A673 (cell line): ENCODE data around the gene TENM3. TPM values are rescaled to one million over a fixed set of nuclear protein-coding genes. Genes with fewer than 3 reads are reported as not detected.

Experiments
- BruUV-seq: library from RNA; stranded (reverse); fragments of 400-500 nt; replicated peaks from 2 replicates; lab custom pipeline; 2021; lab: Mats Ljungman, UMichigan
- CTCF ChIA-PET: fragments of 300-600 bp; sonication (Branson Sonifier 250); formaldehyde crosslinking; loops from one replicate; lab custom pipeline; 2022; ENCODE audit warnings: antibody characterized with exemption; lab: Charles Lee
- POLR2A ChIA-PET: fragments of 300-600 bp; sonication (Branson Sonifier 250); formaldehyde crosslinking; loops from one replicate; lab custom pipeline; 2022; ENCODE audit warnings: antibody characterized with exemption; ENCODE audit not compliant: low non-redundant PET; lab: Charles Lee
- DNase-seq: peaks from one replicate; pipeline ENCODE4 v3.0.0-alpha.2; 2015; ENCODE audit warnings: low spot score
- H3K27ac ChIP-seq: fragments of 200-600 bp; sonication (generic); 2 replicates; pipeline ENCODE4 v1.5.1; 2016; ENCODE audit warnings: mixed run types, low read depth, mild to moderate bottlenecking, mixed read lengths, antibody characterized with exemption, low read length; ENCODE audit not compliant: poor library complexity, severe bottlenecking
- H3K27me3 ChIP-seq: fragments of 200-600 bp; sonication (generic); replicated peaks from 2 replicates; pipeline ENCODE4 v1.6.1; 2017; ENCODE audit warnings: mixed run types, low read depth, mild to moderate bottlenecking, mixed read lengths, antibody characterized with exemption, low read length; ENCODE audit not compliant: insufficient read depth, poor library complexity
- H3K36me3 ChIP-seq: fragments of 200-600 bp; sonication (generic); 2 replicates; pipeline ENCODE4 v1.6.1; 2016; ENCODE audit warnings: mixed run types, mild to moderate bottlenecking, mixed read lengths, antibody characterized with exemption, low read length; ENCODE audit not compliant: insufficient read depth, poor library complexity, severe bottlenecking
- H3K4me1 ChIP-seq: fragments of 200-600 bp; sonication (generic); 2 replicates; pipeline ENCODE4 v1.6.1; 2017; ENCODE audit warnings: mixed run types, mild to moderate bottlenecking, mixed read lengths, antibody characterized with exemption, low read length; ENCODE audit not compliant: insufficient read depth, poor library complexity, severe bottlenecking
- H3K4me3 ChIP-seq: fragments of 200-600 bp; sonication (generic); 2 replicates; pipeline ENCODE4 v1.5.1; 2016; ENCODE audit warnings: low read depth, mixed run types, mild to moderate bottlenecking, mixed read lengths, low read length; ENCODE audit not compliant: poor library complexity, severe bottlenecking
- H3K9me3 ChIP-seq: fragments of 200-600 bp; sonication (generic); 2 replicates; pipeline ENCODE4 v1.6.1; 2016; ENCODE audit warnings: mixed run types, low read depth, mild to moderate bottlenecking, mixed read lengths, antibody characterized with exemption, low read length; ENCODE audit not compliant: poor library complexity, severe bottlenecking
- CTCF ChIP-seq: fragments of 300-800, 200-600 bp; sonication (generic); conservative IDR thresholded peaks from 2 replicates; pipeline ENCODE4 v1.5.1; 2017; ENCODE audit warnings: low read depth, mild to moderate bottlenecking, antibody characterized with exemption, low read length, moderate library complexity, mixed read lengths
- EZH2 ChIP-seq: fragments of 200-600 bp; sonication (generic); IDR thresholded peaks from 2 replicates; pipeline ENCODE4 v1.6.1; 2017; ENCODE audit warnings: borderline replicate concordance, low read depth, mild to moderate bottlenecking, mixed read lengths, antibody characterized with exemption, low read length; ENCODE audit not compliant: poor library complexity, severe bottlenecking
- intact Hi-C: fragments of 100-400 bp; cut with micrococcal nuclease; formaldehyde crosslinking; loops from one replicate; pipeline ENCODE4 v1.10.0; 2022; ENCODE audit not compliant: unreplicated experiment
- total RNA-seq: library from RNA; stranded (reverse); gene quantifications from 2 replicates; pipeline ENCODE4 v1.2.3, GENCODE V29; 2021

The TENM3 gene
- total RNA-seq, 1 experiment from 2014 or later, result 26.4 TPM

GRCh38 chr4:182310962-182311361, 67.8 kb downstream of the TENM3 start:
- POLR2A ChIA-PET, result no interaction called here
- DNase-seq, result no peak
- Histone ChIP-seq H3K4me3 (no peak overlapping the region), H3K4me1 (peaks cover 7% of the 10 kb centered on the region), H3K36me3 (no peaks in the 10 kb centered on the region), H3K9me3 (peaks cover 9% of the 10 kb centered on the region), H3K27ac (no peak overlapping the region), H3K27me3 (no peaks in the 10 kb centered on the region)
- no peak for TF ChIP-seq EZH2
- TF ChIP-seq CTCF, result no peak
- no TSS peak for BruUV-seq
- intact Hi-C loops, result no loop called here
- CTCF ChIA-PET, result no interaction called here

DNA sequence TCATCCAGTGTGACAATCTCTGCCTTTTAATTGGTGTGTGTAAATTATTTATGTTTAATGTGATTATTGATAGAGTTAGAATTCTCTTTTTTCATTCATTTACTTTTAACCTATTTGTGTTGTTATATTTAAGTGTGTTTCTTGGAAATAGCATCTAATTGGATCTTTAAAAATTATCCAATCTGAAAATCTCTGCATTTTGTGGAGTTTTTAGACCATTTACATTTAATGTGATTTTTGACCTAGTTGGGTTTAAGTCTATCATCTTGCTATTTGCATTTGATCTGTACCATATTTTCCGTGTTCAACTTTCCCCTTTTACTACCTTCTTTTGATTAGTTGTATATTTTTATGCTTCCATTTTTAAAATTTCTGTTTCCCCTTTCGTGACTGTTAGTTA, 71.3 kb downstream of the TENM3 start:
- POLR2A ChIA-PET, result no interaction called here
- Histone ChIP-seq H3K27ac (no peak overlapping the region), H3K4me1 (no peaks in the 10 kb centered on the region), H3K9me3 (peaks cover 9% of the 10 kb centered on the region), H3K4me3 (no peak overlapping the region), H3K36me3 (no peaks in the 10 kb centered on the region), H3K27me3 (no peaks in the 10 kb centered on the region)
- CTCF ChIA-PET, result no interaction called here
- intact Hi-C loops, result no loop called here
- BruUV-seq, result no TSS peak
- DNase-seq, result no peak
- TF ChIP-seq CTCF (no peak), EZH2 (no peak)

DNA sequence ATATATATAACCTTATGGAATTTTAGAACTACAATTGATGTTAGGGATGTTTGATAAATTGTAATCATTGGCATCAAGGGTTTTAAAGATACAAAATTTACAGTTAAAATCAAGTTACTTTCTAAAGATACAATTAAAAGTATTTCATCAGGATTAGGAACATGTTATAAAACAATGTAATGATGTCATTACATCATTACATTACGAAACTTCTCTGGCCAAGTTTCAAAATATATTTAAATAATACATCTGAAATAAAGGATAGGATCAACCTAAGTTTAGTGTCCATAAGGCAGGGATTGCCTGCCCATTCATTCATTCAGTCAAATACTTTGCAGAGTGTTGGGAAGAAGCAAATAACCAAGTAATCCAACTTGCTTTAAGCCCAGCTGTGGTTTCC, 75.1 kb downstream of the TENM3 start:
- intact Hi-C loops, result no loop called here

More for the DNA sequence above, 75.1 kb downstream of the TENM3 start:
- H3K4me1 ChIP-seq, result no peaks in the 10 kb centered on the region
- peaks cover 9% of the 10 kb centered on the region for H3K9me3 ChIP-seq
- ChIA-PET CTCF (no interaction called here), POLR2A (no interaction called here)
- no peak overlapping the region for H3K27ac ChIP-seq
- no peak for TF ChIP-seq EZH2
- TF ChIP-seq CTCF, result no peak
- H3K36me3 ChIP-seq, result no peaks in the 10 kb centered on the region
- no TSS peak for BruUV-seq
- no peaks in the 10 kb centered on the region for H3K27me3 ChIP-seq
- no peak for DNase-seq
- H3K4me3 ChIP-seq, result no peak overlapping the region
